SKM-1 (cell line): Measurements from ENCODE around the gene PUDP.

Source experiments
- DNase-seq: peaks from one replicate; lab custom pipeline; 2025; ENCODE audit not compliant: unreplicated experiment; lab: John Stamatoyannopoulos, UW

Gene PUDP

DNA sequence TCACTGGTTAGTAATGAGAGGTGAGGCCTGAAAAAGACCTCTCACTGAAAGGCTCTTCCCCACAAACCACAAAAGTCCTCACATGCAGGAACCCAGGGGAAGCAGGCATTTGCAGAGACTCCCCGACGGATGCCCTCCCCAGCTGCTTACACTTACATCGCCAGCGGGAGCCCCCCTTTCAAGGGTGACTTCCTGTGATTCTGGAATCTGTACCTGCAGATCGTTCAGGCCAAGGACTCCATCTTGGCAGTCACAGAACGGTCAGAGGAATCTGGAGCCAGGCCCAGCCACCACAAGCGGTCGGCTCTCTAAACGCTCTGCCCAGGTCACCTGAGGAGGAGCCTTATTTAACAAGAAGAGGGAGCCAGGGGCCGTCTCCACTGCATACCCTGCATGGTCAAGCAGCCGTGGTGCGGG is 71.7 kb downstream of the PUDP start:
- DNase-seq, result no peak

DNA sequence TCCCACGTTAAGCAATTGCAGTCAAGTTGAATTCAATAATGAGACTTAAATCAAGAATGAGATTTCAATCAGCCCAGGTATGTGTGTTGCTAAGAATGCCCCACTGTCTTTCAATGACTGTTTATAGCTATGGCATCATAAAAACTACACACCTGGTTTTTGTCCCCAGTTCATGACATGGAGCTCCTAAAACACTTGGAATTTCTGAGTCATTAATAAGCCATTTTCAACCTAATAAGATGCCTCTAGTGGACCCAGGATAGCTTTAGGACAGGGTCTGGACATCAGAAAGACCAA is 73.1 kb downstream of the PUDP start:
- DNase-seq, result no peak

DNA sequence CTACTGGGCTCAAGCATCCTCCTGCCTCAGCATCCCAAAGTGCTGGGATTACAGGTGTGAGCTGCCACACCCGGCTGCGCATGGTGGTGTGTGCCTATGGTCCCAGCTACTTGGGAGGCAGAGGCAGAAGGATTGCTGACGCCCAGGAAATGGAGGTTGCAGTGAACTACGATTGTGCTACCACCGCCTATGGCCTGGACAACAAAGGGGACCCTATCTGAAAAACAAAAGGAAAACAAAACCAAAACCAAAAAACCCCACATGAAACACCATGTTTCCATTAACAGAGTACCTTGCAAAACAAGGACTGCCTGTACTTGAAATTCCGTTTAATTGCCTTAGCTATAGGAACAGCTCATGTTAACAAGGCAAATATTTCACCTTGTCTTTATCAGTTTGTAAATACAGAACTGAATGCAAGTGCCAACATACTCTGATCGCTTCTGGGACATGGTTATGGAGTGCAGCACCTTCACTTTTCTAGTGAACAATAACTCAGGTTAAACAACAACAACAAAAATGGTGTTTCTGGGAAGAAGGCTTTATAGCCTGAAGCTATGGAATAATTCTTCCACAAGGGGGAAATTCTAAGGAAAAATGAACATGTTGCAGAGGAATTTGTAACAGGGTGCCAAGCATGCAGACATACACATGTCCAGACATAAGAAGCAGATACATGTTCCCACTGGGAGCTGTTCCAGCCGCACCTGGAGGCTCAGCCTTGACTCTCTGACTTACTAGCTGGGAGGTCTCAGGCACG is 73.6 kb downstream of the PUDP start:
- no peak for DNase-seq

DNA sequence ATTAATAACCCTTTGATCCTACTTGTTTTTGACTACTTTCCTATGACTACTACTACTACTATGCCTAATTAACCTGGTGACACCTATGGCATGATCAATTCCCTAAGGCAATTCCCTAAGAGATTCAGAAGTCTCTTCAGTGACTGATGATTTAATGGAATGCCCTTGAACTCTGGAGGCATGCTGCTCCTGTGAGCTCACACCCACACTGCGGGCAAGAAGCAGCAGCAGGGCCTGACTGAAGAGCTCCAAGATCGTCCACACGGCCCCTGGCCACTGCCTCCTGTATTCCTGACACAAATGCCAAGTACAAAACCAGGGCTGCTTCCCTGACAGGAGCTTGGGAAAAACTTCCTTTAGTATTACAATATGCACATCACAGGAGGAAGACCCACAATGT is 74.6 kb downstream of the PUDP start:
- DNase-seq, result no peak

DNA sequence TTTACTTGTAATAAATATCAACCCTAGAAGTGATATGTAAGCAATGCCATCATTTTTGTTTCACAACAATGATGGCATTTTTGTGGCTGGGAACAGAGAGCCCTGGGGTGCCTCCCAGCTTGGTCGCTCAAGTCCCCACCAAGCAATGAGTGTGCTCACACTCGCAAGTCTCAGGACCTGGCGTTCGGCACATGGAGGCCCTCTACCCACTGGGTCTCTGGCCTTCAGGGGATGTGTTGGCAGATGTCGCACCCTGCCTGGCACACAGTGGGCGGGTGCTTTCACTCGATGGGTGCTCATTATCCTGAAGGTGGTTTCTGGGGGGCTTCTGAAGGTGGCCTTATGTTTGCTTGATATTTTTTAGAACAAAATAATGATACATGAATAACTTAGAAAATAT is 75.1 kb downstream of the PUDP start:
- DNase-seq, result no peak

DNA sequence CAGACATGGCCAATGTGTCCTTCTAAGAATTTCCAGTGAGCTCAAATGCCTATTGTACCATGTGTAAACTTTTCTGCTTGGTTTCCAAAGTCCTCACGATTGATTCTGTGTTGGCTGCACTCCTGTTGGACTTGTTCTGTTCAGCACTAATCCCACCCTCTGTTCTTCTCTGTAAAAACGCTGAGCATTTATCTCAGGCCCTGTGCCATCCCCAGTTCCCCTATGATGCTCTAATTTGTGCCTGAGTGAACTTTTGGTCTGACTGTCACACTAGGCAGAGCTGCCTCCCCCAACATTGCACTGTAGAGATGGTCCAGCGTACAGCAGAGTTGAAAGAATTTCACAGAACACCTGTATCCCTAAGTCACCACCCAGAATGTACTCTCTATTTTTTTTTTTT is 76.6 kb downstream of the PUDP start:
- no peak for DNase-seq

DNA sequence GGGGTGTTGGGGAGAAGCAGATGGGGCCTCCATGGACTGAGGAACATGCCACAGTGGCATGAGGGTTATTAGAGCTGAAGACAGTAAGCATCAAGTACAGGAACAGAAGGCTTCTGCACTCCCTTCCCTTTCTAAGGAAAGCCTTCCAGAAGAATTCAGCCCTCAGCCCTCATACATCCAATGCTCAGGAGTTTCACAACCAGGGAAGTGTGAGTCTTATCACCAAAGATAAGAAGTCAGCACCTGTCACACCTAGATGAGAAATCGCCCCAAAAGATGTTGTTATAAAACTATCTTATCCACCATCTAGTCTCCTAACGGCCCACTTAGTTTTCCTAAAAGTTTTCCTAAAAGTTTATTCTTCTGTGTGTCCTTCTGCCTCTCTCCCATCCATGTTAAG is 78.4 kb downstream of the PUDP start:
- no peak for DNase-seq

DNA sequence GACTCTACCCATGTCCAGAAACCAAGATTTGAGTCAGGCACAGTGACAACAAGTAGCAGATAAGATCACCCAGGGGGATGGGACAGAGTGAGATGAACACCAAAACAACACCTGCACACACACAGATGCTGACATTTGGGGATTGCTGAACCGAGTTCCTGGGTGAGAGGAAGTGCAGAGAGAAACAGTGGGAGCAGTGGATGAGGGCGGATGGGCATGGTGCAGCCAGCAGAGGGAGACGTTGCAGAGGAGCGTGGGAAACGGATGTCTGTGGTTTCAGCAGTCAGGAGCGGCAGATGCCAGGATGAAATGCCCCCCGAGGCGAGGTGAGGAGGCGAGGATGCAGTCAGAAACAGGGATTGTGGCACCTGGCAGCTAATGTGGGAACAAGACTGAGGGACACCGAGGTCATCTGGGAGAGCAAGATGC is 79.0 kb downstream of the PUDP start:
- DNase-seq, result no peak

DNA sequence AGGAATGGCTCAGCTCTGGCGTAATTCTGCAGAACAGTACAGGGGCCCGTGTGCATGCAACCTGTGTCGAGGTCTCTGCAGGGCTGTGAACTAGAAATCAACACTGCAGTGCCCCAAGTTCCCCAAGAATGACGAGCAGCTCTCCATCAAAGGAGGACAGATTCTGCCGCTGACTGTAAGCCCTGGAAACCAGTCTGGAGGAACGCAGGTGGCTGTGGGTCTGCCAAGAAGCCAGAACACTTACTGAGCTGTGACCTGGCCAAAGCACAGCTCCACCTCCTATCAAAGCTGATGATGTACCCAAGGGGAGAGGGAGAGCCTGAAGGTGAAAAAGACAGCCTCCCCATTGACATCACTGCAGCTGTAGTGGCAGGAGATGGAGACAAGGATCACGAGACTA is 80.7 kb downstream of the PUDP start:
- no peak for DNase-seq

DNA sequence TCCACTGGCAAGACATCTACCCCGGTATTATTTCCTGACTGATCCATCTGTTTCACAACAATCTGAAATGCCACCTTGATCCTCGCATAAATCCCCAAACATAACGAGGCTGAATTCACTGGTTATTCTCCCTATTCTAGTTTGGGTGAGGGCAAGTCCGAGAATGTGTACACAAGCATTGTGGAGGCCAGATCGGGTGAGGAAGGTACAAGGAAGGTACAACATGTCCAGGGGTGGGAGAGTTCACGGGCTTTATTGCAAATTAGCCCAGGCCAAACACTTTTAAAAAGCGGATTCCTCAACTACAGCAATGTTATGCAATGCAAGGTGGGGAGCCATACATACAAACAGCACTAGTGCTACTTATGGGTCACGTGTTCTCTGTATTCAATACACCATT is 82.5 kb downstream of the PUDP start:
- DNase-seq, result no peak

DNA sequence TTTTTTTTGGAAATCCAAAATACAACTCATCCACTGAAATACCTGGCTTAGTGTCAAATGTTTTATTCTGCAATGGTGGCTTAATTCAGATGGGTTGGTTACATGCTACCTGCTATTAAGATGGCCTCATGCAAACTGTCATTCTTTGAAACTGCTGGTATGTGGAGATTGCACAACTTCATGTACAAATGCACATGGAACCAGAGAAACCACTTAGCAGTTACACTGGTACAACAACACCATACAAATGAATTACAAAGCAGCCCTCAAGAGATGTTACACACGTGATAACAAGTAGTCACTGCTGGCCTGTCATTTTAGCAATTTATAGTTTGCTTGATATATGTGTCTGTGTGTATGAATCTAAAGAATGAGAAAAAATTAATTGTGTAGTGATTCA is 85.0 kb downstream of the PUDP start:
- DNase-seq, result no peak

DNA sequence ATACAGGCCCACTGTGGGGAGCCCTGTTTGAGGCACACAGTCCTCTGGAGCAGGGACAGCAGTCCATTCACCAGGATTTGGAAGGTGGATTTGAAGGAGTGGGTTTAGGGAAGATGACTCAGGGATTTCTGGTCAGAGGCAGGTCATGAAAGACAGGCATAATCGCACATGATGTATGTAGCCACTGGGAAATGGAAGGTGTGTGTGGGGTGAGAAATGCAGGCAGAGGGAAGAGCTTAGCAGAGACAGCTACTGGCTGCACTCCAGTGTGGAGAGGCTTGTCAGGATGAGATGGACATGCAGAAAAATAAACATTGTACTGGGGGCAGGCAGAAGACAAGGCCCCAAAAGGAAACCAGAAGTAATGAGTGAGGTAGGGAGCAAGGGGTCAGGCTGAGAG is 85.7 kb downstream of the PUDP start:
- no peak for DNase-seq

DNA sequence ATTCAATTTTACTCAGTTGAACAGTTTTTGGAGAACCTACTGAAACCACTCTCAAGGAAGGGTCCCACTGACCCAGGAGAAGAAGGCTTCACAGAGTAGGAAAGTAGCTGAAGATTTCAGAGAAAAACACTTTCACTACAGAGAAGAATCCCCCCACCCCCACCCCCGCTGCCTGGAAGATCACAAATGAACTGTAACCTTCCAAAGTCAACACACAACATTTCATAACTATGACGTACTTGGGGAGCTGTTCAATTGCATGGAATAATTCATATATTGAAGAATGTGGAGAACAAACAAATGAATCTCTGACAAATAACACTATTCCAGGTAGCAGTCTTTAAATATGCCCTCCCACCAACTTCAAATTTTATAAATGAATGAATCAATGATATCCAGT is 86.5 kb downstream of the PUDP start:
- no peak for DNase-seq

DNA sequence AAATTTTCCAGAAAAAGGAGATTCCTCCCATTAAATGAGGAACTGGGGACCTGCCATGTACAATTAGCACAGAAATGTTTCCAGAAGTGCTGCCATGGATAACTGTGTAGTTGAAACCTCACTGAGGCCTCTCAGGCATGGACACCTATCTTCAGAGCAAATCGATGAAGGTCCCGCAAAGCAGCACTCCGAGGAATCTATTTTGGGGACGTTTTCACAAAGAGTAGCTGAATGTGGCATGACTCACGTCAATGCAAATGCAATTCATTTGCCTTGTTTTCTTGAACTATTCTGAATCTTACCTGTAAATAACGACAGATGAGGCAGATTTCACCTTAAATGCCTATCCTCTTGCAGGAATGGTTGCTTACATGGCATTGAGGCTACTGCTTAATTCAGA is 87.5 kb downstream of the PUDP start:
- DNase-seq, result no peak

DNA sequence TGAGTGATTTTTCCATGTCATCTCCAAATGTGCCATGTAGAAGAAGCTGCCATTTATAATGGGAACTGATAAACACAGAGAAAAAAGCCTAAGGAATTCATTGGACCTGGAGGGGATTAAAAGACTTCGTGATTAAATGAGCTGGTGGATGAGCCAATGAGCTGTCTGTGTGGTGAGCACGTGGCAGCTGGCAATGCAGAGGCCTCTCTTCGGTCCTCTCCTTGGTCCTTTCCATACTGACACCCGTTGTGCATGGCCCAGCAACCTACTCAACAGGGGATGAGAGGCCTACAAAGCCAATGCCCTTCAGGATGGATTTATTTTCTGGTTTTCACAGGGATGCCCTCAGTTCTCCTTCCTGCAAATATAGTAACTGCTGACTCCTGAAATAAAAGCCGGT is 88.1 kb downstream of the PUDP start:
- DNase-seq, result no peak

DNA sequence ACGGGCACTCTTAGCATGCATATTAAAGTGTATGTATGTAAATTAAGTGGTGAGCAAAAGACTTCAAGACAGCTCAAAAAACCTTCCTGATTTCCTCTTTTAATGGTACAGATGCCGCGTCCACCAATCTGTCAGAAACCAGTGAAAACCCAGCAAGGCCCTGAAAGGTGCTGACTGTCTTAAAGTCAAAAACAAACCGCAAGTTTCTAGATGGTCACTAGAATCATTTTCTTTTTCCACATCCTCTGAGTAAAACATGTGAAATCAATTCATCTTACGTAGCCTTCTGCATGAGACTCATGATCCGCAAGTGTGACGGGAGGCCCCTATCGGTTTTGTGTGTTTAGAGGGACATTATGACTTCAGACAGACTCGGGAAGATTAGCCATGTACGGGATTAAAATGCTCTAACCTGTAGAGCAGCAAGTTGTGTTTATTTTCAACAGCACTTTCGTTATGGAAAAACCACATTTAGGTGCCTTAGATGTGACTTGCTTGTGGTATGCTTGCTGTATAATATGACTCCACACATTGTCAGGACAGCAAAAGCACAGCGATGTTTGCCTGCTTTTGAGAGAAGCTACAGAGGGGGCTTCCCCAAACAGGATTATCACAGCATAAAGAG is 88.6 kb downstream of the PUDP start:
- no peak for DNase-seq

DNA sequence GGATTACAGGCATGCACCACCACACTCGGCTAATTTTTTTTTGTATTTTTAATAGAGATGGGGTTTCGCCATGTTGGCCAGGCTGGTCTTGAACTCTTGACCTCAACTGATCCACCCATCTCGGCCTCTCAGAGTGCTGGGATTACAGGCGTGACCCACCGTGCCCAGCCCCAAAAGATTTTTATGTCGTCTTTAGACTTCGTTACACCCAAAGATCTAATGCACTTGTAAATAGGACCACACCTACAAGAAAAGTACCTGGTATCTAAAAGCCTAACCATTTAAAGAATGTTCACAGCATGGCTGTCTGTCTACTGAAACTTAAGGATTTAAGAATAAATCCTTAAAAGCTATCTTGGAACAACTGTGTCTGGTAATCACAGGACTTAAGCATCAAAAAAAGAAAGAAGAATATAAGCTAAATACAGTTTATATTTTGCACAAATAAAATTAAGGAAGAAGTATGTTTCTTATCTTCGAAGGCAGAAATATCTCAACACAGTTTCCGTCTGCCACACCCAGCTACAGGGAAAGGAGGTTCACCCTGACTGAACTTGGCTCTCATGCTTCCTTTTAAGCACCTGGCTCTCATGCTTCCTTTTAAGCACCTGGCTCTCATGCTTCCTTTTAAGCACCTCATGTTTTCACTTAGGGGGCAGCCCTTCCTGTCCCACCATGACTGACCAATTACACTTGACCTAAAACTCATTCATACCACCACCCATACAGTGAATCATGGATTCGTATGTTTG is 92.4 kb downstream of the PUDP start:
- DNase-seq, result no peak

DNA sequence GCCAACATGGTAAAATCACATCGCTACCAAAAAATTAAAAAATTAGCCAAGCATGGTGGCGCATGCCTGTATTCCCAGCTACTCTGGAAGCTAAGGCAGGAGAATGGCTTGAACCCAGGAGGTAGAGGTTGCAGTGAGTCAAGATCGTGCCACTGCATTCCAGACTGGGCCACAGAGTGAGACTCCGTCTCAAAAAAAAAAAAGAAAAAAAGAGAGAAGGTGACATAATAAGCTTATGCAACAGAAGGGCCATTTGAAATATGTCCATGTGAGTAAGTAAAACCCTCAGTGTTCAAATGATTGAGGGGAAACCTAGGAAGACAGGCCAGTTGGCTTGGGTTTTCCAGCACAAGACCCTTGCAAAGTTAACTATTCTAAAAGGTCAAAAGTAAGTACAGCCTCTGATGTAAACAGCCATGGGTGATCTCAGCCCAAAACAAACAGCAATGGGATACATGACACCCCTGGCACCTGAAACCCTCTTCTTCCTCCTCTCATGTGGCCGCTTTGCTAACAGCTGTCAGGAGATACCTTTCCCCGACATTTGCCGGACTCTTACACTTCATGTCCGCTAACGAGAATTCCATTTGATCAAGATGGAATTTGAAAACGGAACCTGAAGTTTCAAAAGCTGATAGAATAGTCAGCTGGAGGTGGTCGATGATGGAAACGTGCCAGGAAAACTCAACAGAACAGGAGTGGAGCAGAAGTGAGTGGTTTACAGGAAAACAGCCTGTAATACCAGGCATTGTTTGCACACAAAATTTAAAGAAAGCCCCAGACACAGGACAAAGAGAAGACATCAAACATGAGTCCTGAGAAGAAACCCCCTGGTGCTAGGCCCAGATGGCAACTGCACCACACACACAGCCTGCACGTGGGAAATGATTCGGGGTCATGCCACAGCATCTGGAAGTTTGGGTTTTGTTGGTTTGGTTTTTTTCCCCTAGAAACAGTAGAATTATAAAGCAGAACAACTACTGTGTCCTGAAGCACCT is 93.4 kb downstream of the PUDP start:
- no peak for DNase-seq

DNA sequence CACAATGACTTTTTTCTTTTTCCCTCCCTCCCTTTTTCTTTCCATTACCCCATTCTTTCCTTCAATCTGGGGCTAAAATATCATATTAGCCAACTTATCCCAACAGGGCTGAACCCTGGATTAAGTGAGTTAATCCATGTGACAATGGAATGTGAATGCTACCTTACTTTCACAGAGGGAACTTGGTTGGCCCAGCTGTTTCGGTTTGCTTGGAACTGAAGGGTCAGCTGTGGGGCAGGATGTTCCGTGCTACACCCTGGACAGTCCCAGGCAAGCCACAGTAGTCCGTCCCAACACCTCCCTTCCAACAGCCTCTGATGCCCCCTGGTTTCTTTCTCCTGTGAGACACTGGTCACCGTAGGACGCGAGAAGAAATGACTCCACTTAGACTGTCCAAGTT is 95.4 kb downstream of the PUDP start:
- DNase-seq, result no peak

DNA sequence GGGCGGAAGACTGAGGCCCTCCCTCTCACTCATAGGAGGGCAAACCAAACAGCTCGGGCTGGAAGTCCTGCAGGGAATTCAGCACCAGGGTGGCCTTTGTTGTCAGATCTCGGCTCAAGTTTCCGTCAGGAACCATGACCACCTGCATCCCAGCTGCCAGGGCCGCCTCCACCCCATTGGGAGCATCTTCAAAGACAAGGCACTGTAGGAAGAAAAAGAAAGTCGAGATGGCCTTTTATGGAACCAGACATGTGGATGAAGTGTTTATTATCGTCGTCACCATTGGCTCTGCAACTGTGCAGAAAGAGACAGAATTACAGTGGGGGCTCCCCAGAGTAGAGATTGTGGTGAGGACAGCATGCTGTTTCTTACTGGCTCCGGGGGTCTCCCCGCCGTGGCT is 97.7 kb downstream of the PUDP start:
- DNase-seq, result no peak

DNA sequence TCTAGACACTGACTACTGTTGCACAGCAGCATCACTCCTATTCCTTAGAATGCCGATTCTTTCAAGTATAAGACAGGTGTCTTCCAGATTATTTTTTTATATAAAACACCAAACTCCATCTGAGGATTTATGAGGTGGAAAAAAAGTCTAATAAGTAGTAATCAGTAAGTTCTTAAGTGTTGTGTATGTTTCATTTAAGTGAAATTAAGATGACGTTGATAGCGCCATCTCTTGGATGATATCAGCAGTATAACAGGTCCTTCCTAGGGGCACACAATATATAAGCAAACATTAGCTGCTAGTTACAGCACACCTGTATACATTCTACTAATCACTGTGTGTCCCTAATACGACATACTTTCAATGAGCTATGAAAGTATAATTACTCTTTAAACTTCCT is 100.0 kb downstream of the PUDP start:
- no peak for DNase-seq
